Endothelial cell of umbilical vein (primary cell): ENCODE results near the gene BORCS6.

Source experiments
- POLR2A ChIP-seq: IDR thresholded peaks from 2 replicates; pipeline ENCODE4 v1.6.1; 2012; ENCODE audit warnings: low read depth, mild to moderate bottlenecking, control low read depth, low read length
- TF ChIP-seq, protein P1 (sequence below), 2 donors: IDR thresholded peaks; 1 replicate in 1 of 2; 2 replicates in 1 of 2; pipeline ENCODE4 v1.5.1; 2011; ENCODE audit warnings: low read length in 2 of 2, mild to moderate bottlenecking in 2 of 2, moderate library complexity in 2 of 2, control low read depth in 1 of 2, inconsistent platforms in 1 of 2, low read depth in 1 of 2; ENCODE audit not compliant: insufficient read depth in 1 of 2; ENCODE audit errors: extremely low read depth in 1 of 2

DNA sequence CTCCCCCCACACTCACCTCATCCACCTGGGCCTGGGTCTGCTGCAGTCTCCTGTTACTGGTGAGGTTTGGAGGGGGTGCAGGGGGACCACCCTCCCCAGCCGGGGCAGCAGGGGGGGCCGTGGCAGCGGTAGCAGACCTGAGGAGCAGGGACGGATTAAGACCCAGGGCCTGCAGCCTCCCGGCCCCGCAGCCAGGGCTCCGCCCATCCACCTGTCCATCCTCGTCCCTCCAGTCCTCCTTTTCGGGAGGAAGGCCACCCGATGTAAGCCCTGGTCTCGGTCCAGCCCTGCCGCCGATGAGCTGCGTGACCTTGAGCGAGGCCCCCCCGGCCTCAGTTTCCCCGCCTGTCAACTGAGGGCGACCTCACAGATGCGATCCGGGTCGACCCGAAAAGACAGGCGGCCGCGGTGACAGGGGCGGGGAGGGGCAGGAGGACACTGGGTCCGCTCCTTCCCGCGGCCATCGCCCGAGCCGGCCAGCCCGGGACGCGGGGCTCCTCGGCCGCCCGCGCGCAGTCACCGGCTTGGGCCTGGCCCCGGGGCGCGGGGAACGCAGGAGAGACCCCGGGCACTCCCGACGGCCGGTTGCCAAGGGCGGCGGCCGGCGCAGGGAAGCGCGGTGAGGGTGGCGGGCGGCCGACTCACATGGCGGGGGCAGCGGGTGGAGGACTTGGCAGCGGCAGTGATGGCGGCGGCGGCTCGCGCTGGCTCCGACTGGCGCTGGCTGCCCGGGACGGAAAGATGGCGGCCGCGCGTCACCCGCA, 27.6 kb downstream of the BORCS6 start, which contains the start of gene VAMP2:
- TF ChIP-seq, protein P1, sequence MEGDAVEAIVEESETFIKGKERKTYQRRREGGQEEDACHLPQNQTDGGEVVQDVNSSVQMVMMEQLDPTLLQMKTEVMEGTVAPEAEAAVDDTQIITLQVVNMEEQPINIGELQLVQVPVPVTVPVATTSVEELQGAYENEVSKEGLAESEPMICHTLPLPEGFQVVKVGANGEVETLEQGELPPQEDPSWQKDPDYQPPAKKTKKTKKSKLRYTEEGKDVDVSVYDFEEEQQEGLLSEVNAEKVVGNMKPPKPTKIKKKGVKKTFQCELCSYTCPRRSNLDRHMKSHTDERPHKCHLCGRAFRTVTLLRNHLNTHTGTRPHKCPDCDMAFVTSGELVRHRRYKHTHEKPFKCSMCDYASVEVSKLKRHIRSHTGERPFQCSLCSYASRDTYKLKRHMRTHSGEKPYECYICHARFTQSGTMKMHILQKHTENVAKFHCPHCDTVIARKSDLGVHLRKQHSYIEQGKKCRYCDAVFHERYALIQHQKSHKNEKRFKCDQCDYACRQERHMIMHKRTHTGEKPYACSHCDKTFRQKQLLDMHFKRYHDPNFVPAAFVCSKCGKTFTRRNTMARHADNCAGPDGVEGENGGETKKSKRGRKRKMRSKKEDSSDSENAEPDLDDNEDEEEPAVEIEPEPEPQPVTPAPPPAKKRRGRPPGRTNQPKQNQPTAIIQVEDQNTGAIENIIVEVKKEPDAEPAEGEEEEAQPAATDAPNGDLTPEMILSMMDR (IDR thresholded peaks at IDR 0.05; ENCODE audit: extremely low read depth in 1 of 2, insufficient read depth in 1 of 2, low read depth in 1 of 2, low read length in 2 of 2), result no peak
- peak; percentile 71 for TF ChIP-seq POLR2A
